Body of pancreas (tissue), 4 donors: Measurements from ENCODE around the gene HIVEP2. TPM values are rescaled to one million over a fixed set of nuclear protein-coding genes. Genes with fewer than 3 reads are reported as not detected.

Experiments
- ATAC-seq: fragments of 150-250 bp; one replicate; pipeline ENCODE4 v1.9.1; 2016
- DNase-seq, 4 donors: peaks; one replicate each; pipeline ENCODE4 v3.0.0-alpha.2; 2019
- H3K27ac ChIP-seq, 4 donors: fragments of 200-600 bp; sonication (generic); 1 replicate in 3 of 4; 2 replicates in 1 of 4; pipeline versions ENCODE4 v1.5.1 to v1.6.1; 2016 to 2019; ENCODE audit warnings: mild to moderate bottlenecking in 1 of 4, mixed read lengths in 1 of 4, moderate library complexity in 1 of 4
- H3K27me3 ChIP-seq, 2 donors: fragments of 200-600 bp; sonication (generic); one replicate each; pipeline ENCODE4 v1.6.0; 2016; ENCODE audit warnings: mild to moderate bottlenecking in 1 of 2
- H3K36me3 ChIP-seq, 2 donors: fragments of 200-600 bp; sonication (generic); replicated peaks in 1 of 2; 2 replicates each; pipeline ENCODE4 v1.5.1; 2016; ENCODE audit warnings: low read depth in 2 of 2; ENCODE audit not compliant: insufficient read depth in 1 of 2
- H3K4me1 ChIP-seq: fragments of 200-600 bp; sonication (generic); one replicate; pipeline ENCODE4 v1.6.0; 2016
- H3K4me3 ChIP-seq, 2 donors: fragments of 200-600 bp; sonication (generic); 1 replicate in 1 of 2; 2 replicates in 1 of 2; pipeline ENCODE4 v1.5.1; 2016 to 2019
- H3K9me3 ChIP-seq, 3 donors: fragments of 200-600 bp; sonication (generic); 1 replicate in 2 of 3; 2 replicates in 1 of 3; pipeline ENCODE4 v1.5.1; 2016
- POLR2A ChIP-seq, 3 donors: fragments of 450-650 bp; IDR thresholded peaks; one replicate each; pipeline ENCODE4 v1.6.1; 2016; ENCODE audit warnings: antibody characterized with exemption in 3 of 3, mild to moderate bottlenecking in 2 of 3
- WGBS, 2 donors: methylation state at CpG; one replicate each; pipeline ENCODE4 v1.1.5; 2017; 5-methylcytosine and 5-hydroxymethylcytosine counted together
- intact Hi-C: fragments of 100-400 bp; cut with DNase I; formaldehyde crosslinking; loops from one replicate; pipeline ENCODE4 v1.15.1; 2023
- total RNA-seq, 2 donors: library from RNA; depleted of rRNA; stranded (reverse); fragments of >200 nt; gene quantifications; one replicate each; pipeline ENCODE4 v1.1.0, GENCODE V29; 2016
- TF ChIP-seq, protein P1 (sequence below), 7 experiments: fragments of 450-650 bp in 4 of 7; fragments of 200-600 bp in 3 of 7; sonication (generic) in 3 of 7; IDR thresholded peaks; one replicate each; pipeline ENCODE4 v1.5.1; 2016 to 2019; ENCODE audit warnings: antibody characterized with exemption in 7 of 7

The HIVEP2 gene
- total RNA-seq, 2 donors from 2014 or later: 11.2 to 16.5 TPM

GRCh38 chr6:142965164-142965563 lies 20.2 kb upstream of the HIVEP2 start:
- Histone ChIP-seq H3K36me3 (no peaks in the 10 kb centered on the region), H3K4me3 (no peak overlapping the region), H3K27me3 (no peaks in the 10 kb centered on the region), H3K4me1 (no peaks in the 10 kb centered on the region), H3K9me3 (no peaks in the 10 kb centered on the region), H3K27ac (no peak overlapping the region)
- intact Hi-C loops: no loop called here
- DNase-seq: no peak
- no peak for ATAC-seq
- WGBS, 2 donors: 91 to 93% methylated on average over 1 of the region's 1 CpG
- TF ChIP-seq, protein P1, sequence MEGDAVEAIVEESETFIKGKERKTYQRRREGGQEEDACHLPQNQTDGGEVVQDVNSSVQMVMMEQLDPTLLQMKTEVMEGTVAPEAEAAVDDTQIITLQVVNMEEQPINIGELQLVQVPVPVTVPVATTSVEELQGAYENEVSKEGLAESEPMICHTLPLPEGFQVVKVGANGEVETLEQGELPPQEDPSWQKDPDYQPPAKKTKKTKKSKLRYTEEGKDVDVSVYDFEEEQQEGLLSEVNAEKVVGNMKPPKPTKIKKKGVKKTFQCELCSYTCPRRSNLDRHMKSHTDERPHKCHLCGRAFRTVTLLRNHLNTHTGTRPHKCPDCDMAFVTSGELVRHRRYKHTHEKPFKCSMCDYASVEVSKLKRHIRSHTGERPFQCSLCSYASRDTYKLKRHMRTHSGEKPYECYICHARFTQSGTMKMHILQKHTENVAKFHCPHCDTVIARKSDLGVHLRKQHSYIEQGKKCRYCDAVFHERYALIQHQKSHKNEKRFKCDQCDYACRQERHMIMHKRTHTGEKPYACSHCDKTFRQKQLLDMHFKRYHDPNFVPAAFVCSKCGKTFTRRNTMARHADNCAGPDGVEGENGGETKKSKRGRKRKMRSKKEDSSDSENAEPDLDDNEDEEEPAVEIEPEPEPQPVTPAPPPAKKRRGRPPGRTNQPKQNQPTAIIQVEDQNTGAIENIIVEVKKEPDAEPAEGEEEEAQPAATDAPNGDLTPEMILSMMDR (IDR thresholded peaks at IDR 0.05): no peak
- TF ChIP-seq POLR2A (IDR thresholded peaks at IDR 0.05): no peak

DNA sequence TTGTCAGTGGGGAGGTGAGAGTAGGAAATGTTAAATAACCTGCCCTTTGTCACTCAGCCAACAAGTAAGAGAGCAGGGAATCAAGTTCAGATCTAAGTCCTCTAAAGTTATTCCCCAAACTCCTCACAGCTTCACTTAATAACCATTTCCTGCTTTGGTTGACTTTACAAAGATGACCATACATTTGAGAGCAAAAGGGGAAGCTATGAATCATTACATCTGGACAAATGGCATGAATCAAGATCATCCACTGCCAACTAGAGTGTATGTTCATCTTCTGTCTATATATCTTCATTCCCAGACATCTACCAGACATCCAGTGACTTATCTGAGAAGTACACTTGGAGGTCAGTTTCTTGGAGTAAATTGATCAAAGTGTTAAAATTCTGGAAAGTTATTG lies 15.1 kb upstream of the HIVEP2 start:
- Histone ChIP-seq H3K27ac (no peak overlapping the region), H3K4me3 (no peak overlapping the region), H3K9me3 (no peaks in the 10 kb centered on the region), H3K36me3 (no peaks in the 10 kb centered on the region), H3K27me3 (no peaks in the 10 kb centered on the region), H3K4me1 (no peaks in the 10 kb centered on the region)
- no peak for TF ChIP-seq POLR2A (IDR thresholded peaks at IDR 0.05)
- TF ChIP-seq, protein P1 (IDR thresholded peaks at IDR 0.05): no peak
- intact Hi-C loops: no loop called here
- ATAC-seq (no peak), DNase-seq (no peak)

- DNase-seq (no peak), ATAC-seq (no peak)
- intact Hi-C loops: no loop called here
- H3K9me3 ChIP-seq: no peaks in the 10 kb centered on the region
- 74 to 77% methylated on average over 4 of the region's 4 CpGs for WGBS, 2 donors
- peaks cover 6% of the 10 kb centered on the region for H3K4me1 ChIP-seq
- TF ChIP-seq, protein P1 (IDR thresholded peaks at IDR 0.05): no peak
- no peak for TF ChIP-seq POLR2A (IDR thresholded peaks at IDR 0.05)
- no peak overlapping the region for H3K4me3 ChIP-seq
- no peaks in the 10 kb centered on the region for H3K27me3 ChIP-seq
- no peak overlapping the region for H3K27ac ChIP-seq
- H3K36me3 ChIP-seq: no peaks in the 10 kb centered on the region
Observed at GRCh38 chr6:142958343-142958742, 13.4 kb upstream of the HIVEP2 start.

GRCh38 chr6:142956726-142957125 lies 11.8 kb upstream of the HIVEP2 start:
- 79 to 90% methylated on average over 1 of the region's 1 CpG for WGBS, 2 donors
- peaks cover 6% of the 10 kb centered on the region for H3K4me1 ChIP-seq
- no peak overlapping the region for H3K4me3 ChIP-seq
- no peak for DNase-seq
- no peak for TF ChIP-seq POLR2A (IDR thresholded peaks at IDR 0.05)
- TF ChIP-seq, protein P1 (IDR thresholded peaks at IDR 0.05): no peak
- H3K27ac ChIP-seq: no peak overlapping the region
- H3K9me3 ChIP-seq: no peaks in the 10 kb centered on the region
- intact Hi-C loops: no loop called here
- H3K27me3 ChIP-seq: no peaks in the 10 kb centered on the region
- no peak for ATAC-seq
- H3K36me3 ChIP-seq: no peaks in the 10 kb centered on the region

DNA sequence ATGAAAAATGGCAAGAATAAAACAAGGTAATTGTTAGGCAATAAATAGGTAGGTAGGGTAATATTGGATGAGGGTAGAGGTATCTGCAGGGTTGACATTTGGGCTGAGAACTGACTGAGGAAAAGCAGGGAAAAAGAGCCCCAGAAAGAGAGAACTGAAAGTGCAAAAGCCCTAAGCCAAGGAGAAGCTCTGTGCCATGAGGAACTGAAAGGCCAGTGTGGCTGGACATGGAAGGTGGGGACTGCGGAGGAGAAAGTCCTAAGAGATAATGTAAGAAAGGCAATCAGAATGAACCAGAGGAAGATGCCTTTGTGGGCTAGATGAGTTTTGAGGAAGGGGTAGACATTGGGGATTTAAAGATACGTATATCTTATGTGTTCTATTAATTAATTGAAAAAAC lies 9.9 kb upstream of the HIVEP2 start:
- no peaks in the 10 kb centered on the region for H3K27me3 ChIP-seq
- intact Hi-C loops: no loop called here
- no peak overlapping the region for H3K27ac ChIP-seq
- no peak for DNase-seq
- H3K4me3 ChIP-seq: no peak overlapping the region
- no peaks in the 10 kb centered on the region for H3K36me3 ChIP-seq
- 82 to 93% methylated on average over 2 of the region's 2 CpGs for WGBS, 2 donors
- ATAC-seq: no peak
- H3K9me3 ChIP-seq: no peaks in the 10 kb centered on the region
- peaks cover 6% of the 10 kb centered on the region for H3K4me1 ChIP-seq
- TF ChIP-seq POLR2A (IDR thresholded peaks at IDR 0.05): no peak
- TF ChIP-seq, protein P1 (IDR thresholded peaks at IDR 0.05): no peak
